Left lung (tissue), 10 donors: ENCODE measurements around the gene DYRK1A. TPM values are rescaled to one million over a fixed set of nuclear protein-coding genes. Genes with fewer than 3 reads are reported as not detected.

Experiments
- ATAC-seq: fragments of 200-7000 bp; cut with Tn5 transposase; one replicate; pipeline ENCODE4 v1.9.1; 2020; ENCODE audit warnings: moderate library complexity
- DNase-seq, 4 donors: peaks; one replicate each; pipeline ENCODE4 v3.0.0-alpha.2; 2013 to 2020
- H3K27ac ChIP-seq, 2 donors: fragments of 200-600 bp; sonication (generic) in 1 of 2; one replicate each; pipeline versions ENCODE4 v1.5.0 to v1.8.0; 2020 to 2021
- H3K27me3 ChIP-seq, 2 donors: fragments of 200-600 bp; sonication (generic) in 1 of 2; one replicate each; pipeline versions ENCODE4 v1.5.0 to v1.8.0; 2020 to 2021
- H3K36me3 ChIP-seq, 2 donors: fragments of 200-600 bp; sonication (generic) in 1 of 2; one replicate each; pipeline versions ENCODE4 v1.5.0 to v1.8.0; 2020 to 2021
- H3K4me1 ChIP-seq, 2 donors: fragments of 200-600 bp; one replicate each; pipeline ENCODE4 v1.8.0; 2021
- H3K4me3 ChIP-seq, 2 donors: fragments of 200-600 bp; sonication (generic) in 1 of 2; one replicate each; pipeline versions ENCODE4 v1.5.0 to v1.8.0; 2020 to 2021; ENCODE audit warnings: mild to moderate bottlenecking in 1 of 2
- H3K9me3 ChIP-seq, 2 donors: fragments of 200-600 bp; sonication (generic) in 1 of 2; one replicate each; pipeline versions ENCODE4 v1.5.0 to v1.8.0; 2020 to 2021
- intact Hi-C, 2 donors: fragments of 100-400 bp; cut with DNase I; formaldehyde crosslinking; loops; one replicate each; pipeline versions ENCODE4 v1.11.2 to v1.14.2; 2022
- polyA plus RNA-seq, 6 donors: library from polyadenylated mRNA; unstranded; fragments of 120-200 nt; gene quantifications; one replicate each; pipeline ENCODE4 v1.2.1, GENCODE V29; 2013; ENCODE audit not compliant: insufficient read length in 6 of 6
- total RNA-seq, 2 donors: library from RNA; stranded (reverse); fragmentation: NEBNext Ultra II Directional; extraction: Animal tissue kit (Norgen Biotek cat#: 25700); gene quantifications; one replicate each; pipeline ENCODE4 v1.2.1, GENCODE V29; 2021
- TF ChIP-seq, protein P1 (sequence below), 2 donors: fragments of 200-600 bp; sonication (generic) in 1 of 2; IDR thresholded peaks; one replicate each; pipeline versions ENCODE4 v1.5.0 to v1.8.0; 2021; ENCODE audit warnings: antibody characterized with exemption in 2 of 2
- donor health status: DM: no; HTN: yes; CAD: no.
- donor health status: DM: no; HTN: no; CAD: no.

DYRK1A gene
- total and polyA plus RNA-seq, 8 donors = 57.0 to 69.9 (median 65.8) TPM

DNA sequence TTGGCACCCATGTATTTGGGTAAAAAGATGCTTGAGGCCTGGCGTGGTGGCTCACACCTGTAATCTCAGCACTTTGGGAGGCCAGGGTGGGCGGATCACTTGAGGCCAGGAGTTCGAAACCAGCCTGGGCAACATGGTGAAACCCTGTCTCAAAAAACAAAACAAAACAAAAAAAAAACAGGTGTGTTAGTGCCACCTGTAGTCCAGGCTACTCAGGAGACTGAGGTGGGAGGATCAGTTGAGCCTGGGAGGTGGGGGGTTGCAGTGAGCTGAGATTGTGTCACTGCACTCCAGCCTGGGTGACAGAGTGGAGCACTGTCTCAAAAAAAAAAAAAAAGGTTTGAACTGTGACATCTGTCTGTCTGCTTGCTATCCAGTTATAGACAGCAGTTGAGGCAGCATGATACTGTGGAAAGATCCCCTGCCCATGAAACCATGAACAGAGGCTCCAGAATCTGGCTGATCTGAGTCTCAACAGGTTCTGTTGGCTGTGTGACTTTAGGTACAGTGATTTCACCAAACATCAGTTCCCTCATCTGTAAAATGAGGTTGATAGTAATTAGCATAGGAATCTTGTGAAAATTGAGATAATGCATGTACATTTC lies 5.7 kb downstream of the DYRK1A start:
- DNase-seq (no peak), ATAC-seq (no peak)
- Histone ChIP-seq H3K27ac (peak overlapping the region in 1 of 2 donors; percentile 18), H3K4me3 (no peak overlapping the region), H3K36me3 (no peaks in the 10 kb centered on the region), H3K27me3 (no peaks in the 10 kb centered on the region), H3K4me1 (peaks cover 16 to 84% of the 10 kb centered on the region in 2 donors), H3K9me3 (no peaks in the 10 kb centered on the region)
- intact Hi-C loops = no loop called here
- TF ChIP-seq, protein P1, sequence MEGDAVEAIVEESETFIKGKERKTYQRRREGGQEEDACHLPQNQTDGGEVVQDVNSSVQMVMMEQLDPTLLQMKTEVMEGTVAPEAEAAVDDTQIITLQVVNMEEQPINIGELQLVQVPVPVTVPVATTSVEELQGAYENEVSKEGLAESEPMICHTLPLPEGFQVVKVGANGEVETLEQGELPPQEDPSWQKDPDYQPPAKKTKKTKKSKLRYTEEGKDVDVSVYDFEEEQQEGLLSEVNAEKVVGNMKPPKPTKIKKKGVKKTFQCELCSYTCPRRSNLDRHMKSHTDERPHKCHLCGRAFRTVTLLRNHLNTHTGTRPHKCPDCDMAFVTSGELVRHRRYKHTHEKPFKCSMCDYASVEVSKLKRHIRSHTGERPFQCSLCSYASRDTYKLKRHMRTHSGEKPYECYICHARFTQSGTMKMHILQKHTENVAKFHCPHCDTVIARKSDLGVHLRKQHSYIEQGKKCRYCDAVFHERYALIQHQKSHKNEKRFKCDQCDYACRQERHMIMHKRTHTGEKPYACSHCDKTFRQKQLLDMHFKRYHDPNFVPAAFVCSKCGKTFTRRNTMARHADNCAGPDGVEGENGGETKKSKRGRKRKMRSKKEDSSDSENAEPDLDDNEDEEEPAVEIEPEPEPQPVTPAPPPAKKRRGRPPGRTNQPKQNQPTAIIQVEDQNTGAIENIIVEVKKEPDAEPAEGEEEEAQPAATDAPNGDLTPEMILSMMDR (IDR thresholded peaks at IDR 0.05) = no peak

DNA sequence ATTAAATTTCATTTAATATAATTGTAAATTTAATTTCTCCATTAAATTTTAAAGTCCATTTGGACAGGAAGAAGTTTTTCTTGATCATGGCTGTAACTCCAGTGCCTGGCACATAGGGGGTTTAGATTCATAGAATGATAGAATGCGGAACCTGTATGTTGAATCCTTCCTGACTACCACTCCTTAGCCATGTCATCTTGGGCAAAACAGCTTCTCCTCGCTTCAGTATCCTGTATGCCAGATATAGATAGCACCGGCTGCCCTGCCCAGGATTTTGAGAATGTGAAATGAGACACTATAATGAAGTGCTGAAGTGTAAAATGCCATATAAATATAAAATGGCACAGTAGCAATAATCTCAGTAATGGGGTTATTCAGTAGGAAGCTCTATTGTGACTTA lies 6.4 kb downstream of the DYRK1A start:
- ATAC-seq (no peak), DNase-seq (no peak)
- intact Hi-C loops = no loop called here
- Histone ChIP-seq H3K4me3 (no peak overlapping the region), H3K27ac (peak overlapping the region in 1 of 2 donors; percentile 18), H3K36me3 (no peaks in the 10 kb centered on the region), H3K9me3 (no peaks in the 10 kb centered on the region), H3K27me3 (no peaks in the 10 kb centered on the region), H3K4me1 (peaks cover 16 to 91% of the 10 kb centered on the region in 2 donors)
- TF ChIP-seq, protein P1 (IDR thresholded peaks at IDR 0.05) = no peak

DNA sequence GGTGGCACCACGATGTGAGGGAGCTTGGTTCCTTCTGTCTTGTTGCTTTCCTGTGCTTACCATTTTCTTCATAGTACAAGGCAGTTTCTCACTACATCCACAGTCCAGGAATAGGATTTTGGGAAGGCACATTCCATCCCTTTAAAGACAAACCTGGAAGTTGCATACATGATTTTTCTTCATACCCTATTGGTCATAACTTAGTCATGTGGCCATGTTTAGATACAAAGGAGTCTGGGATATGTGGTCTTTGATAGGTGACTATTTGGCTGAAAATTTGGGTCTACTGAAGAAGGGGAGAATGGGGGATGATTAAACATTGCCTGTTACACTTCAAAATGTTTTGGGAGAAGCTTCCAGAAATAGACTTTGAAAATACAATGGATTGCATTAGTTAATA lies 7.0 kb downstream of the DYRK1A start:
- no peaks in the 10 kb centered on the region for H3K27me3 ChIP-seq
- TF ChIP-seq, protein P1 (IDR thresholded peaks at IDR 0.05) = no peak
- ATAC-seq (no peak), DNase-seq (no peak)
- no peak overlapping the region for H3K27ac ChIP-seq
- H3K4me3 ChIP-seq = no peak overlapping the region
- no peaks in the 10 kb centered on the region for H3K36me3 ChIP-seq
- H3K9me3 ChIP-seq = no peaks in the 10 kb centered on the region
- peaks cover 16 to 95% of the 10 kb centered on the region in 2 donors for H3K4me1 ChIP-seq
- intact Hi-C loops = no loop called here

DNA sequence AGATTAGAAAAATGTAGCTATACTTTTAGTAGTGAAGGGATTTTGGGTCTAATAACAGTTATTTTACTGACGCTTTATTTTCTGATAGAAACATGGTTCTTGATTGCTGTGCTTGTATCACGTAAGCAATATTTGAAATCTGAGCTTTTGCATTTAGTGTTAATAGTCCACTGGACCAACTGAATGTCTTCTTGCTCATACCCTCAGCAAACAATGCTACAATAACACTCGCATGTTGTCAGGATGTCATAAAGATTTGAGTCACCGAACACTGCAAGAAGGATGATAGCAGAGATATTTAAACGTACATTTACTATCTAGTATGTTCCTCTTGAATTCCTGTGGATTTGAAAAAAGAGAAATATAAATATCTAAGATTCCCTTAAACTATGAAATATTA lies 7.5 kb downstream of the DYRK1A start:
- Histone ChIP-seq H3K4me1 (peaks cover 16 to 96% of the 10 kb centered on the region in 2 donors), H3K4me3 (no peak overlapping the region), H3K36me3 (no peaks in the 10 kb centered on the region), H3K27ac (peak overlapping the region in 1 of 2 donors; percentile 63), H3K27me3 (no peaks in the 10 kb centered on the region), H3K9me3 (no peaks in the 10 kb centered on the region)
- no peak for DNase-seq
- ATAC-seq = no peak
- intact Hi-C loops = no loop called here
- TF ChIP-seq, protein P1 (IDR thresholded peaks at IDR 0.05) = no peak

DNA sequence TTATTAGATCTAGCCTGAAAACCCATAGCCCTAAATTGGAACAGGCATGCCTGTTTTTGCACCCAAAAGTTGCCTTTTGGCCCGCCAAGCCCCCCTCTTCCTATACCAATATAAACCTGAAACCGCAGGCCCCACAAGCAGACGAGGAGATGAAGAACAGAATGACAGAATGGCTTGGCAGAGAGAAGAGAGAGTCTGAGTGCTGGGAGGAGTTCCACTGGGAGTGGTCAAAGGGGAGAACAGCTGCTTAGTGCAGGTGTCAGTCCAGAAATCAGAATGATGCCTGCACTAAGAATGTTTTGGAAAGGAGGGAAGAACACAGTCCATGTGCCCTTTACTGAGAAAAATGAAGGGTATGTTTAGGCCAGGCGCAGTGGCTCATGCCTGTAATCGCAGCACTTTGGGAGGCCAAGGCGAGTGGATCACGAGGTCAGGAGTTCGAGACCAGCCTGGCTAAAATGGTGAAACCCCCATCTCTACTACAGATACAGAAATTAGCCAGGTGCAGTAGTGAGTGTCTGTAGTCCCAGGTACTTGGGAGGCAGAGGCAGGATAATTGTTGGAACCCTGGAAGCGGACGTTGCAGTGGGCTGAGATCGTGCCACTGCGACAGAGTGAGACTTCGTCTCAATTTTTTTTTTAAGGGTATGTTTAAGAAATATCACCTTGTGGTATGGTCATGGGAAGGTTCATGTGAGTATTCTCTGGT lies 9.4 kb downstream of the DYRK1A start:
- Histone ChIP-seq H3K4me1 (peaks cover 10 to 96% of the 10 kb centered on the region in 2 donors), H3K36me3 (no peaks in the 10 kb centered on the region), H3K27ac (no peak overlapping the region), H3K4me3 (no peak overlapping the region), H3K27me3 (no peaks in the 10 kb centered on the region), H3K9me3 (no peaks in the 10 kb centered on the region)
- ATAC-seq (no peak), DNase-seq (no peak)
- intact Hi-C loops = no loop called here
- TF ChIP-seq, protein P1 (IDR thresholded peaks at IDR 0.05) = no peak
